NCI-H2196 (cell line): ENCODE results near the gene TTLL5.

ENCODE experiments used
- DNase-seq: peaks from one replicate; lab custom pipeline; 2025; ENCODE audit not compliant: unreplicated experiment; lab: John Stamatoyannopoulos, UW

The TTLL5 gene

DNA sequence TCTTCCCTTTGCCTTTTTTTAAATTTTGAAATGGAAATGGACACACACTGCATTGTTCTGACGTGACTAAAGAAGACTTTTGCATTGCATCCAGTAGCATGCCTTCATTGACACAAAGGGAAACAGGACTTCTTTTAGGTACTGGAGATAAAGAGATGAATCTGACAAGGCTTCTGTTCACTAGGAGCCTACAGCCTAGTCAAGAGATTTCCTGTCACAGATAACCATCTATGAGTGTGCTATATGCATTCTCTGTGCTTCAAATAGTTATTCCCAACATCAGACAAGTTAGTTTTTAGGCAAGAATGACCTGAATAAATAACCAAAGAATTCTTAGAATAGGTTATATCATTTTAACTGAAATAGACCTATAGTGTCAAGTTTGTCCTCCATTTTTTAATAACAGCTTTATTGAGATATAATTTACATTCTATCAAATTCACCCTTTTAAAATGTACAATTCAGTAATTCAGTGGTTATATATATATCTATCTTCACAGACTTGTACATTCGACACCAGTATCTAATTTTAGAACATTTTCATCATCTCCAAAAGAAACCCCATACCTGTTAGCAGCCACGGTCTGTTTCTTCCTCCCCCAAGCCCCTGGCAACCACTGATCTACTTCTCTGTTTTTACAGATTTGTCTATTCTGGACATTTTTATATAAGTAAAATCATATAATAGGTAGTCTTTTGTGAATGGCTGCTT, 122.7 kb downstream of the TTLL5 start:
- DNase-seq: no peak

DNA sequence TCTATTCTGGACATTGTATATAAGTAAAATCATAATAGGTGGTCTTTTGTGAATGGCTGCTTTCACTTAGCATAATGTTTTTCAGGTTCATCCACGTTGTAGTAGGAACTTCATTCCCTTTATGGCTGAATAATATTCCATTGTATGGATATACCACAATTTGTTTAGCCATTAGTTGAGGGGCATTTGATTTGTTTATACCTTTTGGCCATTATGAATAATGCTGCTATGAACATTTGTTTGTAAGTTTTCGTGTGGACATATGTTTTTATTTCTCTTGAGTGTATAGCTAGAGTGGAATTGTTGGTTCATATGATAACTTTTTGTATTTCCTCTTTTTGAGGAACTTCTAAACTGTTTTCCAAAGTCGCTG, 123.3 kb downstream of the TTLL5 start:
- DNase-seq: no peak

DNA sequence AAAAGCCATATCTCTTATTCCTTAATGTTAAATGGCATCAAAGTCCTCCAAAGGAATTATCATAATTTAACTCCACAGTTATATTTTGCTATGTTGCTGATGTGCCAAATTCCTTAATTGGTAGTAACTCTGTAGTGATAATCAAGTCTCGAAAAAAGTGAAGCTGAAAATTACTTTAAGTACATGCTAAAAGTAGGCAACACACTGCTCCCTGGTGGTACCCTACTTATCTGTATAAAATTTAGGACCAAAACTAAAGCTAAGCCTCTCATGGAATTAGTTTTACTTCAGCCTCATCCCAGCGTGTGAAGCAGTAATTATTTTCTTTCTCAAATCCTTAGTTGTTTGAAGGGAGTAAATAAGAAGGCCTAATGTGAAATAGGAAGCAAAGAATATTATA, 132.8 kb downstream of the TTLL5 start:
- no peak for DNase-seq

DNA sequence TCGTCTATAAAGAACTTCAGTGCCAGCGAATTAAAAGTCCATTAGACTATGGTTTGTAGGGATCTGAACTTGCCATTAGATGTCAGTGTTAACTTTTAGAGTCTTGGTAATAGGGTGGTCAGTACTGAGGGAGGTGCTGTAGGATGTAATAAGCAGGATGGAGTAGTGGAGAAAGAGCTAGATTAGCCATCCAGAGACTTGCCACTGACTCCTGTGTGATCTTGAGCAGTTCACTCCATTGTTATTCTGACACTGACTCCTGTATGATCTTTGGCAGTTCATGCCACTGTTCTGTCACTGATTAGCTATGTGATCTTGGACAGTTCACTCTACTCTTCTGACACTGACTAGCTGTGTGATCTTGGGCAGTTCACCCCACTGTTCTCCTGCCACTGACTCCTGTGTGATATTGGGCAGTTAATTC, 133.6 kb downstream of the TTLL5 start:
- peak; percentile 19 for DNase-seq

DNA sequence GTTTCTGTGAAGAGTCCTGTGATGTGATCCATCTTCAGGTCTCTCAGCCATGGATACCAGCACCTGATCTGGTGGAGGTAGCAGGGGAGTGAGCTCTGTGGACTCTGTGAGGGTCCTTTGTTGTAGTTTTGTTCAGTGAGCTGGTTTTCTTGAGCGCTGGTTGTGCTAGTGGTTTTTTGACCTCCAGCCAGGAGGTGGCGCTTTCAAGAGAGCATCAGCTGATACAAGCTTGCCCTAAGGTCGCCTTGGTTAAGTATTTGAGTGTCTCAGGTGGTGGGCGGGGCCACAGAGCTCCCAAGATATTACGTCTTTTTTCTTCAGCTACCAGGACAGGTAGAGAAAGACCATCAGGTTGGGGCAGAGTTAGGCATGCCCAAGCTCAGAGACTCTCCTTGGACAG, 139.7 kb downstream of the TTLL5 start:
- no peak for DNase-seq

DNA sequence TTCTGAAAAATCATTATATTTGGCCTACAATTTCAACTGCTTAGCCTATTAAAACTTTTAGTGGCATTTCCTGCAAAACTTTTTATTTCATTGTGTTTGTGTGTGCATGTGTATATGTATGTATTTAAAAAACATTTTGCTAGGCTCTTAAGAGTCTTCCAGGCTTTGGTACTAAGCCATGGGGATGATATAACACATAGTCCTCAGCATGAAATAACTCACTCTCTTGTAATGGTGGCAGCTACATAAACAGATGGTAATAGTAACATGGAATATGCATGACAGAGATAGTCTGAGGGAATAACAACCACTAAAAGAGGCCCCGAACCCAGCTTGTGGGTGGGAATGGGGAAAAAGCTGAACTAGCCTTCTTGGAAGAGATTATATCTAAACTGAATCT, 141.4 kb downstream of the TTLL5 start:
- DNase-seq: no peak

DNA sequence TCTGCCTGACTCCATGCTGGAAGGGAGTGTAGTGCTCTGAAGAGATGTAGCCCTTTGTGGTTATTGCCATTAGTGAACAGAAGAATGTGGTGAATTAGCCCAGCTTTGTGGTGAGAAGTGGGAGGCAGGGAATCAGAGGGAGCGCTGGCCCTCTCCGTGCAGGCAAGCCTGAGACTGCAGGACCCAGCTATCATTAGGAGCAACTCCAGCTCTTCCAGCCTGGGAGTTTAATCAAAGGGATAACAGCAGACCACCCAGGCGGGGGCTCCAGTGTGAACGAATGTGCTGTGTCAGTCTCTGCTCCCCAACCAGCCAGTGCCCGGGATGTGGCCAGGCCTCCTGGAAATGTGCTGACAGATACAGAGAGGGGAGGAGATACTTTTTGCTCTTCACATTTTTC, 142.7 kb downstream of the TTLL5 start:
- no peak for DNase-seq

DNA sequence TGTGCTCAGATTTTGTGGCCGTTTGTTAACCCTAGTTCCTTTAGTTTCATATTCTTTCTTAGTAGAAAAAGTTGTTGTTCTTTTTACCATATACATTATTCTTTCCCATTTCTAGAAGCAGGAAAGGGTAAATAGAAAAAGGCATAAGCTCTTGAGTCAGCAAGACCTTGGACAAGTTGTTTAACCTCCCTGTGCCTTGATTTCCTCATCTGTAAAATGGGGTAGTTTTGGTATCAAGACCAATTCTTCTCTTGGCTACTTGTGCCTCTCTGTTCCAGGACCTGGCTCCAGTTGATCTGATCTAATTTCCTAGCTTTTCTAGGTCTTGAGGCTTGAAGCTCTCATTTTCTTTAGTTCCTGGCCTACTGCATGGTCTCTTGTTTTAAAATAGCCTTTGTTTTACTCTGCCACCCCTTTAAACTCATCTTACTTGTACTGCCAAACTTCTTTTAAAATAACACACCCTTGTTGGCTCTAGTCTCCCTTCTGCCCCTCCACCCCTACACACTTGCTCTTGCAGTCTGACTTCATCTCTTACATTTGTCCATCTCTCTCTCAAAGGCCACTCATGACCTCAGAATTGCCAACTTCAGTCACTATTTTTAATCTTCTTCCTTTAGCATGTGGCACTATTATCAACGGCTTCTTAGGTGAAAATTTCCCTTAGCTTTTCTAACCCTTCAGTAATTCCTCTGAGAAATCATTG, 143.7 kb downstream of the TTLL5 start:
- no peak for DNase-seq

DNA sequence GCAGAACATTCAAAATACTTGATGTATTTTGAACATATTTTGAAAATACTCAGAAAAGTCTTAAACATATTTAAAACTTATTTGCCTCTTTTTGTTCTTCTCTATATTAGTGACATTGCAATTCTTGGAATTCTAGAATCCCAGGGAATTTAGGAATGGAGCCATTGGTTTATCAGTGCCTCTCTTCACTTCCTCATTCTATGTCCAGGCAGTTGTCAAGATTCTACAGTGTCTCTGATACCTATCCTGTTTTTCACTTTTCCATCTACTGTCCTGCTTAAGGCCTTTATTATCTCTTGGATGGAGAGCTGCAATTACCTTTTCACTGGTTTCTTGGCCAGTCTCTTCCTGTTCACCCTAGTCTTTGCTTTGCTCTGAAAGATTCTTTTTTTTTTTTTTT, 144.6 kb downstream of the TTLL5 start:
- DNase-seq: no peak

DNA sequence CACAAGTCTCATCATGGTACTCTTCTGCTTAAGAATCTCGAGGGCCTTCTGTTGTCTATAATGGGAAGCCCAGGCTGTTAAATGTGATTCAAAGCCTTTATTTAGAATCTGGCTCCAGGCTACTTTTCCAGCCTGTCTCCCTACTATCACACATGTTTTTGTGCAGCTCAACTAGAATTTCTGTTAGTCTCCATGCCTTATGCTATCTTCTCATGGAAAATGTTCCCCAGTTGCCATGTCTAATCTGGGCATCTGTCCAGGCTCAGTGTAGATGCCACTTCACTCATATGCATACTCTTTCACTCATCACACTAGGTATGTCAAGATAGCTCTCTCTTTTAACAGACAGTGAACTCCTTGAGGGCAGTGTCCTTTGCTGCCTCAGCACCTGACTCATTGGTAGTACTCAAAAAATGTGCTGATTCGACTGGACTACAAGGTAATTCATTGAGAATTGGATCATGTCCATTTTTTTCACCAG, 145.3 kb downstream of the TTLL5 start:
- DNase-seq: no peak

DNA sequence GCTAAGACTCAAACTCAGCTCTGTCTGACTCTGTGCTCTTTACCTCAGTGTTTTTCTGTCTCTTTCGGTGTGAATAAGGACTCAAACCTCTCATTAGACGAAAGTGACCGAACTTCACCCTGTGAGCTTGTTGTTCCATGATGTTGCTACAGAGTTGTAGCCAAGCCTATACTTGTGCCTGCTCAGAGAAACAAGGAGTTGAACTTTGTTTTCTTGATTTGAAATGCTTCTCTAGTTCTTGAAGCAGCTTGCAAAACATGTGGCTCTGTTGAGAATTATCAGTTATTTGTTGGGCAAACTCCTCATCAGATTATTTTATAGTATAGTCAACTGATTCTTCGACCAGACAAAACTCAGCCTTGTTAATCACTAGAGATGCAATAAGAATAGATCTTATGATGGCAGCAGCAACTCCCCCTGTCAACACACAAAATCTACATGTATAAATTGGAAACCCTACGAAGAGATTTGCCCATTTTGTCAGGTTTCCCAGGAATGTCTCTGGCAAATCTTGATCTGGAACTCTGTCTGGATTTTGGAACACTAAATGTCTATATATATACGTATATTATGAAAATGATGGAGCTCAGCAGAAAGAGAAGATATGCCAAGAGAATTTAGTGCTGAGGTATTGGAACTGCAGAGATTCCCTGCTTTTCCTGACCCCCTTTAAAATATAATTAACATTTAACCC, 146.8 kb downstream of the TTLL5 start:
- DNase-seq: no peak

DNA sequence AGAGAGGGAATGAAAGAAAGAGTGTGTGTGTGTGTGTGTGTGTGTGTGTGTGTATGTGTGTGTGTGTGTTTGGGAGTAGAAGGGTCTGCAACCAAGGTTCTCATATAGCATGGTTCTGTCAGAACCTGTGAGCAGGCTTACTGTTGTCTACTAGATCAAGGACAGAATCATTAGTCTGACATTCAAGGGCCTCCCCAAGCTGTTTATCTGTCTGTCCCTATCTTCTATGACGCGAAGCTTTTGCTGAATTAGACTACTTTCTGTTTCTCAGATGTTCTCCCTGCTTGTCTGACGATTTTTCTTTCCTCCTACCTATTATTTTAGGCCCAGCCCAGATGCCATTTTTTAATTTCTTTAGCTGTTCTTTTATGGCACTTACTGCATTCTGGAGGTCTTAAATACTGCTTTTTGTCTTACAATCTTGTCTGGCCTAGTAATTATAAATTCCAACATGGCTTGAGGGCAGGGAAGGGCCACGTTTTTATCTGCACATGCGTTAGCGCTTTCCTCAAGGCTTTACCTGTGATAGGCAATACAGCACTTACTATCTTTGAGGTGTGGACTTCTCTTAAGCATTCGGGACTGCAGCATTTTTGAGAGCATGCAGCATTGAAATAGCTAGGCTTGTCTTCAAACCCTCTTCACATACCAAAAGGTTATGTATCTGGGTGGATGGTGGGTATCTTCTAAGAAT, 150.2 kb downstream of the TTLL5 start:
- DNase-seq: no peak

DNA sequence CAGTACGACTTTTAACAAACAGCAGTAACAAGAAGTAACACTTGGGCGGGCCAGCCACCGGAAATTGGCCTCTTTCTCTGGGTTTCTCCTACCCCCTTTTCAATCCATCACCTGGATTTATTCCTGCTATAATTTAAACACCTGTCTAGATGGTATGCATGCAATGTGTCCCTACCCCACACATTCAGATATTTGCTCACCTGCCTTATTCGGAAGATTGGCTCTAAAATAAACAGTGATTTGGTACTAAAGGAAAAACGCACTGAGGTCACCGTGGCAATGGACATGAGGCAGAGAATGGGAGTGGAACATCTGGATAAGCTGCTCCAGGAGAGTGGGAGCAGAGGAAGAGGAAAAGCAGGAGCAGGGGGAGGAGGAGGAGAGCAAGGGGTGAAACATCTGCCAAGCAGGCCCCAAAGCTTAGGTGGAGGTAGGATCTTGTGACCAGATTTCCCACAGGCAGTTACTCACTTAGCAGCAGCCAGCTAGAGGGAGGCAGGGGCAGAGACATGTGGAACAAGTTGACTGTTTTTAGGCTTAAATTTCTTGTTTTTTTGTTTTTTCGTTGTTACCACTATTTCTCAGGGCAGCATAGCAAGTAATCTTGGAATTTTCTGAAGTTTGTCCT, 150.9 kb downstream of the TTLL5 start:
- peak; percentile 43 for DNase-seq

DNA sequence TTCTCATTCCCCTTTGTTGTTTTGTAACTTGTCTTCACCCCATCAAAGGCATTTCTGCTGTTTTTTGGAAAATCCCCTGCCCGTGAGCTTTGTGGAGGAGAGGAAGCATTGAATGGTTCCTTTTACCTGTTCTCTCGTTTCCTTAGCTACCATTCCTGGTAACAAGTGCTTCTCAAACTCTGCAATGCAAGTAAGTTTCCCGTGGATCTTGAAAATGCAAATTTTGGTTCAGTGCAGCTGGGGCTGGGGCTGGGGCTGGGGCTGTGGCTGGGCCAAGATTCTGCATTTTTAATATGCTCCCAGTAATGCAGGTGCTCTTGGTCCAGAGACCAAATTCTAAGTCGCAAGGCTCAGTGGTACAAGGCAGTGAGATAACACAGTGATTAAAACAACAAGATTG, 151.6 kb downstream of the TTLL5 start:
- no peak for DNase-seq

DNA sequence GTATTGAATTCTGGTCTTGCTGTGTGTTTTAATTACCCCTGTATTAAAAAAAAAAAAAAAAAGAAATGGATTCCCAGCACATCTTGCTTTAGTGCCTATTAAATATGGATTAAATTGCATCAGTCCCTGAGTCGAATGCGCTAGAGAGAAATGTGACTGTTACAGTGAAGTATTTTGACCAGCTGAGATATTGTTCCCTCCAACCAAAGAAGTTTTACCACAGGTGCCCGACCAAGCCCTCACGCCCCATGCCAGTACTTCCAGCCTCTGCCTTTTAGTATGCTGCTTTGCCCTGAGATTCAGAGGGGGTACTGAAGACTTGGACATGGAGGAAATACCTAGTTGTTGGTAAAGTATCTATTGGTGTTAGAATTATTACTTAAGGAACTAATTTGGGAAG, 159.7 kb downstream of the TTLL5 start:
- no peak for DNase-seq

DNA sequence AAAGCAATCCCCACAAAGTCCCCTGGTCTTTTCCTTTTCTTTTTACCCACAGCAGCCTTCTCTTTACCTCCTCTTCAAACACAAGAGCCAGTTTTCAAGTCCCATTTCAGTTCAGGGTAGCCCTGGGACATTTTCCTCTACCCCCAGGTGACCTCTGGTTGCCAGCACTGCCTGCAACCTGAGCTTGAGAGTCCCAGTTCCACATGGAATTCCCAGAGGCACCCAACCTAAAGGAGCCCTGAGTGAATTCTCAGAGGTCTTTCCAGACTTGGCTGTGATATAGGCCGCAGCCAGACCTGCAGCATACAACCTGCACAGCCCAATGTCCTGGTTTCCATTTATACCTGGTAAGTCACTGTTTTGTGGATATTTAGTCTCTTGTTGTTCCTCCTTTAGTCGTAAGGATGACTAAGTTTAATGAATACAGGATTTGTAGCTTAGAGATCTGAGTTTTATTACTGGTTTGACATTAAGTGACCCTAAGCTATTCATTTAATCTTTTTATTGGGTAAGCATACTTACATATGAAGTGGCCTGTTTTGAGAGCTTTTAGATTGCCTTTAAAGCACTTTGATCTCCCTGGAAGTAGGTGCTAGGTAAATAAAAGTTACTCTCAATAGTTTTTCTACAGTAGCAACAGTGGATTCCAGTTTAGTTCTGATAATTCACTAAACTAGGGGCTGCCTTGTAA, 160.9 kb downstream of the TTLL5 start:
- DNase-seq: peak; percentile 37

DNA sequence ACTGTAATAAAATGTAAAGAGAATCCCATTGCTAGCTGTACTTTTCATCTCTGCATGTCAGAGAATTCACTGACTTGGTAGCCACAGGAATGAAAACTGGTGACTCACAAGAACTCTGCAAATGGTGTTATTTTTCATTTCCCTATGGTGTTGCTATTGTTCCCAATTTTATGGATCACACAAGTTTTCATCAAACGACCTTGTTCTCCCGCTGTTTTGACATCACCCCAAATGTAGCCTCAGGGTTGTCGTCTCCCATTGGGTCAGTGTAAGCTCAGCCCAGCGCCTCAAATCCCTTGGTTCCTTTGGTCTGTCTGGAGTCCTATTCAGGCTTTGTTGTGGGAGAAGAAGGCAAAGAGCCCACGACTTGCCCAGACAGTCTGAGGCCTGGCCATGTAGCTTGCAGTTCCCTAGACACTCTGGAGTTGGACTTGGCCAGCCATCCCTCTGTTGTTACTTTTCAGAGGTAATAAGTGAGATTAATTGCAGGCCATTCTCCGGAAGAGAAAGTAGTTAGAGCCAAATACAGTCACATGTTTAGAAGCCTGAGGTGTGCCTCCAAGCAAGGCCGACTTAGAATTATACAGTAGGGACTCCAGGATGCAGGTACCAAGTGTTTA, 161.6 kb downstream of the TTLL5 start:
- no peak for DNase-seq

DNA sequence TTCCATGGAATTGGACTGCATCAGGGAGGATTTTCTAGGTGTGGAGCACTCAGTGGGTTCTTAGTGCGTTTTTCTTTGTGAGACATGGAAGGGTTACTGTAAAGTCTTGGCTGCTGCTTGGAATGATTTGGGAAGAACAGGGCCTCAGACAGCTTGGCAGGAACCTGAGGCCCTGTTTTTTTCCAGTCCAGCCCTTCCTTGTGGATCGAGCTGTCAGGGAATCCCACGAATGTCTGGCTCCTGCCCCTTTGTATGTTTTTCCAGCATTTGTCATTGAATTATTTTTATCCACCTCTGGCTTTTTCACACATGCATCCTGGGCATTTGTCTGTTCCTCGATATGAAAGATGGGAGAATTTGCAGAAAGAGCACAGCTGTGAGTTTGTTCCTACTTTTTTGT, 162.3 kb downstream of the TTLL5 start:
- DNase-seq: no peak

DNA sequence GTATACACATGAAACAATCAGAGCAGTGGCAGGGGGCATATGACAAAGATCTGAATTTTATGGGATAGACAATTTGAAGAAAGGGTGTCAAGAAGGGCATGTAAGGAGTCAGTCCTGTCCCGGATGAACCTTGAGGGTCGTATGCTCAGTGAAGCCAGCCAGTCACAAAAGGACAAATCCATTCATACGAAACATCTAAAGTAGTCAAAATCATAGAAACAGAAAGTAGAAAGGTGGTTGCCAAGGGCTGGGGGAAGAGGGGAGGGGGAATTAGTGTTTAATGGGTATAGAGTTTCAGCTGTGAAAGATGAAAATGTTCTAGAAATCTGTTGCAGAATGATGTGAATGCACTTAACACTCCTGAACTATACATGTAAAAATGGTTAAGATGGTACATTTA, 163.3 kb downstream of the TTLL5 start:
- no peak for DNase-seq

DNA sequence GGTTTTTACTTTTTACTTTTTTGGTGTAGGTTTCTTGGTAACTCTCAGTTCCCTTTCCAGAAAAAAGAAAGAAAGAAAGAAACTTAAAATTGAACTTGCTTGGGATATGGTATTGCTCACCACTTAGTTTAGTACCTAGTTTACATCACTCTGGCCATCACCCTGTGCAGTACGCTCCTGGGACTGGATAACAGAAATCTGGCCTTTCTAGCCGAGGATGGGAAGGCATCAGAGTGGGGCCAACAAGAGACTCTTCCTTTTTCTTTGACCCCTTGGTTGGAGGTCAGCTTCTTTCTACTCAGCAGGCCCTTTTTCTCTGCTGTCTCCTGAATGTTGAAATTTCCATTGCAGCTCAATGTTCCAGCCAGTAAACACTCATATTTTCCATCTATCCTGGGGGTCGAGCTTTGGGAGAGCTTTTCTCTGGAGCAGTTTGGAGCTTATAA, 164.1 kb downstream of the TTLL5 start:
- no peak for DNase-seq
